ENCODE data around the gene ABTB1. TPM values are rescaled to one million over a fixed set of nuclear protein-coding genes. Genes with fewer than 3 reads are reported as not detected.

The ABTB1 gene
- 61.7 TPM for total RNA-seq

GRCh38 chr3:127672429-127673190, at the start of gene ABTB1:
Gene ABTB1 (plus strand): TSS chr3:127672952. CDS start chr3:127673026, 74 bp downstream.
- Histone ChIP-seq H3K9me3 (no peaks in the 10 kb centered on the region), H3K36me3 (peaks cover 23% of the 10 kb centered on the region in 2 donors), H3K4me3 (peak within 1 kb of the TSS; percentile 89 to 90), H3K27ac (peak within 1 kb of the TSS; percentile 96), H3K4me1 (peaks cover 13 to 16% of the 10 kb centered on the region in 2 donors), H3K27me3 (no peaks in the 10 kb centered on the region)
- DNase-seq (ENCODE audit: low spot score in 2 of 2): peak in 1 of 2 donors; percentile 89
- intact Hi-C loops (cut with DNase I): loop anchor here (1.0 to 5.0 kb wide), 4 partner anchors 18 to 380 kb away; partner anchors contain the start of genes MCM2, MGLL and SEC61A1
- no peak for TF ChIP-seq CTCF (IDR thresholded peaks at IDR 0.05)

- DNase-seq (ENCODE audit: low spot score in 2 of 2): no peak
- intact Hi-C loops (cut with DNase I): no loop called here
- Histone ChIP-seq H3K9me3 (no peaks in the 10 kb centered on the region), H3K27me3 (no peaks in the 10 kb centered on the region), H3K4me3 (no peak overlapping the region), H3K4me1 (no peaks in the 10 kb centered on the region), H3K27ac (no peak overlapping the region), H3K36me3 (peaks cover 0 to 10% of the 10 kb centered on the region in 2 donors)
- no peak for TF ChIP-seq CTCF (IDR thresholded peaks at IDR 0.05)
These were observed 48.7 kb upstream of the ABTB1 start for GRCh38 chr3:127624063-127624462.

GRCh38 chr3:127625821-127626220, 46.9 kb upstream of the ABTB1 start:
- Histone ChIP-seq H3K9me3 (no peaks in the 10 kb centered on the region), H3K4me1 (peaks cover 8 to 10% of the 10 kb centered on the region in 2 donors), H3K27me3 (no peaks in the 10 kb centered on the region), H3K4me3 (no peak overlapping the region), H3K36me3 (peaks cover 0 to 7% of the 10 kb centered on the region in 2 donors), H3K27ac (no peak overlapping the region)
- intact Hi-C loops (cut with DNase I): no loop called here
- TF ChIP-seq CTCF (IDR thresholded peaks at IDR 0.05): no peak
- DNase-seq (ENCODE audit: low spot score in 2 of 2): no peak

GRCh38 chr3:127628426-127628787, 44.3 kb upstream of the ABTB1 start:
- H3K27me3 ChIP-seq: no peaks in the 10 kb centered on the region
- peak overlapping the region in 1 of 2 donors; percentile 47 for H3K4me3 ChIP-seq
- no peak overlapping the region for H3K27ac ChIP-seq
- H3K36me3 ChIP-seq: no peaks in the 10 kb centered on the region
- intact Hi-C loops (cut with DNase I): loop anchor here (2.0 kb wide), 1 partner anchor 38 kb away; the partner anchor contains the start of gene TPRA1
- peaks cover 8 to 10% of the 10 kb centered on the region in 2 donors for H3K4me1 ChIP-seq
- no peak for TF ChIP-seq CTCF (IDR thresholded peaks at IDR 0.05)
- DNase-seq (ENCODE audit: low spot score in 2 of 2): no peak
- H3K9me3 ChIP-seq: no peaks in the 10 kb centered on the region

DNA sequence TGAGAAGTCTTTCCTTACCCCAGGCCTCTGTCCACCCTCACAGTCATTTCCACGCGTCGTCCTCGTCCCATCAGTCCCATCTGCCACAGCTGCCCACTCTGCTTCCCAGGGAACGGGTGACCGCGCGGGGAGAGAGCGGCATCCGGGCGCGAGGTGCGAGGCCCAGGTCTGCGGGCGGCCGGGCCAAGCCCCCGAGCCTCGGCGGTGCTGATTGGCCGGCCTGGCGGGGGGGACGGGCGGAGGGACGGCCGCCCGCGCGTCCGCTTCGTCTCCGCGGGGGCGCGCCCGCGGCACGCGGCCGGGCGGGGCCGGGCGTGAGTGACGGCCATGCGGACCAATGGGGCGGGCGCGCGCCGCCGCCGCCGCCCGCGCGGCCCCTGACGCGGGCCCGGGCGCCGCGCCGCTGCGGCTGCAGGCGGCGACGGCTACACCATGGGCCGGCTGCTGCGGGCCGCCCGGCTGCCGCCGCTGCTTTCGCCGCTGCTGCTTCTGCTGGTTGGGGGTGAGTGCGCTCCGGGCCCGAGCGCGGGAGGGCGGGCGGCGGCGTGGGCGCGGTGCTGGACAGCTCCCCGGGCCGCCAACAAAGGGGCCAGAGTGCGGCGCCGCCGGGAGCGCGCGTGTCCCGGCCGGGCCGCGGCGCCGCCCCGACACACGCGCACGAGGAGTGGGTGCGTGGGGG, 43.8 kb upstream of the ABTB1 start, which contains the start of gene PODXL2:
PODXL2 (plus strand) TSS at position 398 of the 679 bp plus-strand sequence; CDS start at position 433, 35 bp downstream.
- DNase-seq (ENCODE audit: low spot score in 2 of 2): no peak
- Histone ChIP-seq H3K27me3 (no peaks in the 10 kb centered on the region), H3K4me1 (peaks cover 8 to 10% of the 10 kb centered on the region in 2 donors), H3K9me3 (no peaks in the 10 kb centered on the region), H3K4me3 (peak within 1 kb of the TSS; percentile 64 to 67), H3K36me3 (no peaks in the 10 kb centered on the region), H3K27ac (no peak within 1 kb of the TSS)
- intact Hi-C loops (cut with DNase I): loop anchor here (2.0 kb wide), 1 partner anchor 38 kb away; the partner anchor contains the start of gene TPRA1
- TF ChIP-seq CTCF (IDR thresholded peaks at IDR 0.05): no peak
